ENCODE measurements around the gene LENG8.

LENG8 gene

DNA sequence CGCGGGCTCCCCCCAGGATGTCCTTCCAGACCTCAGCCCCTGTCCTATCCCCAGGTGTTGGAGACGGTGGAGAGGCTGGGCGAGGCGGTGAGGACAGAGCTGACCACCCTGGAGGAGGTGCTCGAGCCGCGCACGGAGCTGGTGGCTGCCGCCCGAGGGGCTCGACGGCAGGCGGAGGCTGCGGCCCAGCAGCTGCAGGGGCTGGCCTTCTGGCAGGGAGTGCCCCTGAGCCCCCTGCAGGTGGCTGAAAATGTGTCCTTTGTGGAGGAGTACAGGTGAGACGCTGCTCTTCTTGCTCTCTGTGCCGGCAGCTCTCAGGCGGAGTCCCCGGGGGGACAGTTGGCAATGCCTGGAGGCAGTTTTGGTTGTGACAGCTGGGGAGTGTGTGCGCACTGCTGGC lies 26.9 kb upstream of the LENG8 start:
- TF ChIP-seq, protein P1, sequence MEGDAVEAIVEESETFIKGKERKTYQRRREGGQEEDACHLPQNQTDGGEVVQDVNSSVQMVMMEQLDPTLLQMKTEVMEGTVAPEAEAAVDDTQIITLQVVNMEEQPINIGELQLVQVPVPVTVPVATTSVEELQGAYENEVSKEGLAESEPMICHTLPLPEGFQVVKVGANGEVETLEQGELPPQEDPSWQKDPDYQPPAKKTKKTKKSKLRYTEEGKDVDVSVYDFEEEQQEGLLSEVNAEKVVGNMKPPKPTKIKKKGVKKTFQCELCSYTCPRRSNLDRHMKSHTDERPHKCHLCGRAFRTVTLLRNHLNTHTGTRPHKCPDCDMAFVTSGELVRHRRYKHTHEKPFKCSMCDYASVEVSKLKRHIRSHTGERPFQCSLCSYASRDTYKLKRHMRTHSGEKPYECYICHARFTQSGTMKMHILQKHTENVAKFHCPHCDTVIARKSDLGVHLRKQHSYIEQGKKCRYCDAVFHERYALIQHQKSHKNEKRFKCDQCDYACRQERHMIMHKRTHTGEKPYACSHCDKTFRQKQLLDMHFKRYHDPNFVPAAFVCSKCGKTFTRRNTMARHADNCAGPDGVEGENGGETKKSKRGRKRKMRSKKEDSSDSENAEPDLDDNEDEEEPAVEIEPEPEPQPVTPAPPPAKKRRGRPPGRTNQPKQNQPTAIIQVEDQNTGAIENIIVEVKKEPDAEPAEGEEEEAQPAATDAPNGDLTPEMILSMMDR (IDR thresholded peaks at IDR 0.05; ENCODE audit: low read depth, low read length, missing control alignments), result no peak
- DNase-seq (ENCODE audit: extremely low read depth, low read depth), result no peak
- H3K4me3 ChIP-seq (replicated peaks; ENCODE audit: low read depth, low read length), result no peak overlapping the region

DNA sequence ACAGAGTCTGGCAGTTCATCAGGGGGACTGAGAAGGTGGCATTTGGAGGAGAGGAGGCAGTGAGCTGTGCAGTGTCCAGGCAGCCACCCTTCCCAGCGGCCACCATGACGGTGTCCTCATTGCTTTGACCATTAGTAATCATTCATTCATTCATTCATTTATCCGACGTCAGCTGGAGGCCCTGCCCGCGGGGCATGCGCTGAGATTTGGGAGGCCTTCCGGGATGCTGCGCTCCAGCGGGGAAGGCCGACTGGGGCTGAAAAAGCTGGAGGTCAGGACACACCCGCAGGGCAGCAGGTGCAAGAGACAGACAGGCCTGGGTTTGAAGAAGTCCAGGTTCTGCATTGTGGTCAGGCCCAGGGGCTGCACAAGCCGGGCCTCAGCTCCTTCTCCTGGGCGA lies 24.8 kb upstream of the LENG8 start:
- H3K4me3 ChIP-seq (replicated peaks; ENCODE audit: low read depth, low read length), result no peak overlapping the region
- TF ChIP-seq, protein P1 (IDR thresholded peaks at IDR 0.05; ENCODE audit: low read depth, low read length, missing control alignments), result no peak
- DNase-seq (ENCODE audit: extremely low read depth, low read depth), result no peak

DNA sequence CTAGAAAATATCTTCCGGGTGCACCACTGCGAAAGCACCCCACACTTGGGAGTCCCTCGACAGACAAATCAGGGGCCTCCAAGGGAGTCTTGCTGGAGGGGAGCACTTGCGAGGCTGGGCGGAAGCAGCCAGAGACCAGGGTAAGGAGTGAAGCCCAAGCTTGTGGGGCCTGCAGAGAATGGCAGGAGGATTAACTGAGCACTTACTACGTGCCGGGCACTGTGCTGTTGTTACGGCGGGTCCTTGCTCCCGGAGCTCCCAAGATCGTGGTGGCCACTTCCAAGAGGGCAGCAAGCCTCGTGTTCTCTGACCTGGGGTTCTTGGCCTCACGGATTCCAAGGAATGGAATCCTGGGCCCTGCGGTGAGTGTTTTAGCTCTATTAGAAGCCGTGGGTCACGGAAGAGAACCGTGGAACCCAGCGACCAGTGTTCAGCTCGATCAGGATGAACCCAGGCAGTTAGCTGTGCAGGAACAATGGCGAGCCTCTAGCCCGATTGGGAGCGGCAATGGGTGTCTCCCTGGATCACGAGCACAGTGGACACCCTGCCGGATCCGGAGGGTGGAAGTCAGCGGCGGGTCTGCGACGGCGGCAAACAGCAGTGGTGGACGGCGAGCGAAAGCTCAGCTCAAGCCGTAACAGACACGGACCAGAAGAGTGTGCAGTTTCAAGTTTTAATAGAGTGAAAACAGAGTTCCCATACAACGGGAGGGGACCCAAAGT lies 24.2 kb upstream of the LENG8 start:
- H3K4me3 ChIP-seq (replicated peaks; ENCODE audit: low read depth, low read length), result no peak overlapping the region
- DNase-seq (ENCODE audit: extremely low read depth, low read depth), result no peak
- TF ChIP-seq, protein P1 (IDR thresholded peaks at IDR 0.05; ENCODE audit: low read depth, low read length, missing control alignments), result no peak

DNA sequence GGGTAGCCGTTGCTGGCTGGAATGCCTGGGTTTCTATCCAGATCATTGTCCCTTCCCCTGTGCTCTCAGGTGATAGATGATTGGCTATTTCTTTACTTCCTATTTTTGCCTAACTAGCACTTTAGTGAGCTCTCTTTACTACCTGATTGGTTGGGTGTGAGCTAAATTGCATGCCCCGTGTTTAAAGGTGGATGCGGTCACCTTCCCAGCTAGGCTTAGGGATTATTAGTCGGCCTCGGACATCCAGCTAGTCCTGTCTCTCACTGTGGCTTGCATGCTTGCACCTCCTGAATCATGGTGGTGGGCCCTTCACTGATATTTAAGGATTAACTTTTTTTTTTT lies 23.6 kb upstream of the LENG8 start:
- TF ChIP-seq, protein P1 (IDR thresholded peaks at IDR 0.05; ENCODE audit: low read depth, low read length, missing control alignments), result no peak
- no peak for DNase-seq (ENCODE audit: extremely low read depth, low read depth)
- no peak overlapping the region for H3K4me3 ChIP-seq (replicated peaks; ENCODE audit: low read depth, low read length)

DNA sequence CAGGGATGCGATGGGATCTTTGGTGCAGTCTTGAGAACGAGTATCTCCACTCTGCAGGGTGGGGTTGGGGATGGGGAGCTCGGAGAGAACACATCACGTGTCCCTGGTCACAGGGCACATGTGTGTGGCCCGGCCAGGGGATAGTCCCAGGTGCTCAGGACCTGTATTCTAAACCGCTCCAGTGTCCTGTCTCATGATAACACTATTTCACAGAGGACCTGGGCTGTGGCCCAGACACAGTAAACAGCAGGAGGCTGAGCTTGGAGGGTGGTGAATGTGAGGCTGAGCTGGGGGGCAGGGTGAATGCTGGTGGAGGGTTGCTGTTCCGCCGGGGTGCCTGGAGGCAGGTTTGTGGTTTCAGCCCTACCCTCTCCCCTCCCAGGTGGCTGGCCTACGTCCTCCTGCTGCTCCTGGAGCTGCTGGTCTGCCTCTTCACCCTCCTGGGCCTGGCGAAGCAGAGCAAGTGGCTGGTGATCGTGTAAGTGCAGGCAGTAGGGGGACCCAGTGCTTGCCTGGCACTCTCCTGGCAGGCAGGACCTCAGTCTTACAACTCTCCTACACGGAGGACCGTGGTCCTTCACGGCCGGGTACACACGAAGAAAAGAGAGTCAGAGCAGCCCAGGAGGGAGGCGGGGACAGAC lies 22.6 kb upstream of the LENG8 start:
- DNase-seq (ENCODE audit: extremely low read depth, low read depth), result no peak
- H3K4me3 ChIP-seq (replicated peaks; ENCODE audit: low read depth, low read length), result no peak overlapping the region
- TF ChIP-seq, protein P1 (IDR thresholded peaks at IDR 0.05; ENCODE audit: low read depth, low read length, missing control alignments), result no peak

DNA sequence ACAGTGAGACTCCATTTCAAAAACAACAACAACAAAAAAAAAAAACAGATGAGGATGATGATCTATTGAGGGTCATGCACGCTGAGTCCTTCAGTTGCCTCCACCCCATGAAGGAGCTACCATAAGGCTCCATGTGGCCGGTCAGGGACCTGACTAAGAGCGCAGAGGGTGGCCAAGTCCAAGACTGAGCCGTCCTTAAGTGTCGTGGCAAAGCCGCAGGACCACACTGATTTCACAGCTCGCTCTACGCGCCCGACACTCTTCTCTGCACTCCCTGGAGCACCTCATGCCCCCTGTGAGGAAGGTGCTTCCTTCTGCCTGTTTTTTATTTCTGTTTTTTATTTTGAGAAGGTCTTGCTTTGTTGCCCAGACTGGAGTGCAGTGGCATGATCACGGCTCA lies 21.4 kb upstream of the LENG8 start:
- no peak overlapping the region for H3K4me3 ChIP-seq (replicated peaks; ENCODE audit: low read depth, low read length)
- no peak for DNase-seq (ENCODE audit: extremely low read depth, low read depth)
- TF ChIP-seq, protein P1 (IDR thresholded peaks at IDR 0.05; ENCODE audit: low read depth, low read length, missing control alignments), result no peak

All from HFF-Myc (cell line).